ENCODE measurements around the gene KLB.
A peak's percentile ranks its signal among the peaks of the same experiment; 100 is the strongest.

KLB gene

GRCh38 chr4:39466747-39467146 is 60.0 kb downstream of the KLB start:
- no peak for DNase-seq

- no peak for DNase-seq
Measured at GRCh38 chr4:39467464-39467863, 60.7 kb downstream of the KLB start.

GRCh38 chr4:39469429-39470077 is 62.8 kb downstream of the KLB start:
- peak; percentile 45 for DNase-seq

GRCh38 chr4:39470402-39470801 is 63.7 kb downstream of the KLB start:
- no peak for DNase-seq

- no peak for DNase-seq
Measured at GRCh38 chr4:39472396-39472795, 65.7 kb downstream of the KLB start.

GRCh38 chr4:39476187-39476895 is 69.6 kb downstream of the KLB start:
- no peak for DNase-seq

- no peak for DNase-seq
Measured at GRCh38 chr4:39480251-39480650, 73.5 kb downstream of the KLB start.

GRCh38 chr4:39480902-39481695 is 74.4 kb downstream of the KLB start:
- DNase-seq = no peak

GRCh38 chr4:39484582-39485272 is 78.0 kb downstream of the KLB start:
- DNase-seq = no peak

GRCh38 chr4:39486221-39486804 is 79.6 kb downstream of the KLB start:
- DNase-seq = no peak

GRCh38 chr4:39490322-39490721 is 83.6 kb downstream of the KLB start:
- DNase-seq = no peak

- no peak for DNase-seq
Measured at GRCh38 chr4:39494354-39494753, 87.6 kb downstream of the KLB start.

- no peak for DNase-seq
Measured at GRCh38 chr4:39495446-39496213, 88.9 kb downstream of the KLB start.

GRCh38 chr4:39497909-39498726 is 91.4 kb downstream of the KLB start:
- DNase-seq = no peak

- DNase-seq = no peak
Measured at GRCh38 chr4:39498727-39499020, 91.9 kb downstream of the KLB start.

All from NCI-H774 (cell line).